Muscle layer of colon (tissue), 2 donors: Measurements from ENCODE around the gene MCOLN2.
"Not testable (repeated sequence)": the region's sequence is repeated elsewhere in the genome, so short reads cannot be mapped to it uniquely, and the experiment has no call there.

Experiments used
- H3K27ac ChIP-seq: one replicate; pipeline ENCODE4 v1.7.0; 2013; ENCODE audit warnings: low read depth, mild to moderate bottlenecking, low read length, moderate library complexity
- H3K27me3 ChIP-seq, 2 donors: one replicate each; pipeline ENCODE4 v1.7.0; 2013; ENCODE audit warnings: low read length in 2 of 2, mild to moderate bottlenecking in 2 of 2; ENCODE audit not compliant: insufficient read depth in 2 of 2, control insufficient read depth in 1 of 2
- H3K36me3 ChIP-seq: one replicate; pipeline ENCODE4 v1.7.0; 2013; ENCODE audit warnings: mild to moderate bottlenecking, low read length; ENCODE audit not compliant: insufficient read depth
- H3K4me1 ChIP-seq: one replicate; pipeline ENCODE4 v1.7.0; 2013; ENCODE audit warnings: mild to moderate bottlenecking, low read length; ENCODE audit not compliant: insufficient read depth
- H3K4me3 ChIP-seq, 2 donors: one replicate each; pipeline ENCODE4 v1.7.0; 2013; ENCODE audit warnings: low read length in 2 of 2, low read depth in 1 of 2, mild to moderate bottlenecking in 1 of 2, moderate library complexity in 1 of 2
- H3K9ac ChIP-seq: one replicate; pipeline ENCODE4 v1.7.0; 2013; ENCODE audit warnings: low read length
- H3K9me3 ChIP-seq: one replicate; pipeline ENCODE4 v1.7.0; 2013; ENCODE audit warnings: mild to moderate bottlenecking, low read length
- donor health status: abdominal sarcoma.
- donor health status: Adenocarcinoma of cecum.

MCOLN2 gene

GRCh38 chr1:85015826-85016225, 18.9 kb upstream of the MCOLN2 start:
- no peaks in the 10 kb centered on the region for H3K4me1 ChIP-seq
- H3K4me3 ChIP-seq: no peak overlapping the region
- no peak overlapping the region for H3K27ac ChIP-seq
- H3K27me3 ChIP-seq: no peaks in the 10 kb centered on the region
- no peak overlapping the region for H3K9ac ChIP-seq
- H3K36me3 ChIP-seq: no peaks in the 10 kb centered on the region
- H3K9me3 ChIP-seq: no peaks in the 10 kb centered on the region

GRCh38 chr1:85005641-85006040, 8.7 kb upstream of the MCOLN2 start:
- H3K36me3 ChIP-seq, H3K27ac ChIP-seq, H3K4me1 ChIP-seq, H3K4me3 ChIP-seq, H3K9ac ChIP-seq, H3K27me3 ChIP-seq, H3K9me3 ChIP-seq: not testable (repeated sequence)

GRCh38 chr1:85001742-85002141, 4.8 kb upstream of the MCOLN2 start:
- H3K4me1 ChIP-seq: peaks cover 5% of the 10 kb centered on the region
- no peaks in the 10 kb centered on the region for H3K9me3 ChIP-seq
- peaks cover 8 to 14% of the 10 kb centered on the region in 2 donors for H3K27me3 ChIP-seq
- no peak overlapping the region for H3K27ac ChIP-seq
- no peak overlapping the region for H3K9ac ChIP-seq
- no peak overlapping the region for H3K4me3 ChIP-seq
- H3K36me3 ChIP-seq: no peaks in the 10 kb centered on the region

- Histone ChIP-seq H3K4me1 (peaks cover 5% of the 10 kb centered on the region), H3K9ac (no peak overlapping the region), H3K27me3 (peaks cover 8 to 14% of the 10 kb centered on the region in 2 donors), H3K27ac (no peak overlapping the region), H3K9me3 (no peaks in the 10 kb centered on the region), H3K4me3 (peak overlapping the region; percentile 75 to 84), H3K36me3 (no peaks in the 10 kb centered on the region)
Measured at GRCh38 chr1:84998642-84999280, 1.8 kb upstream of the MCOLN2 start.

- Histone ChIP-seq H3K4me1 (peaks cover 5% of the 10 kb centered on the region), H3K27me3 (peaks cover 8 to 14% of the 10 kb centered on the region in 2 donors), H3K9me3 (no peaks in the 10 kb centered on the region), H3K27ac (no peak overlapping the region), H3K9ac (no peak overlapping the region), H3K4me3 (peak overlapping the region; percentile 75 to 84), H3K36me3 (no peaks in the 10 kb centered on the region)
Measured at GRCh38 chr1:84997667-84998600, 1.0 kb upstream of the MCOLN2 start.

- no peak overlapping the region for H3K4me3 ChIP-seq
- H3K36me3 ChIP-seq: no peaks in the 10 kb centered on the region
- H3K4me1 ChIP-seq: peaks cover 5% of the 10 kb centered on the region
- H3K9me3 ChIP-seq: no peaks in the 10 kb centered on the region
- H3K27me3 ChIP-seq: peaks cover 8 to 14% of the 10 kb centered on the region in 2 donors
- no peak overlapping the region for H3K27ac ChIP-seq
- H3K9ac ChIP-seq: no peak overlapping the region
Measured at GRCh38 chr1:84995484-84996334, 1.2 kb downstream of the MCOLN2 start.

- H3K4me3 ChIP-seq: no peak overlapping the region
- no peak overlapping the region for H3K27ac ChIP-seq
- no peaks in the 10 kb centered on the region for H3K27me3 ChIP-seq
- H3K9ac ChIP-seq: no peak overlapping the region
- no peaks in the 10 kb centered on the region for H3K9me3 ChIP-seq
- no peaks in the 10 kb centered on the region for H3K36me3 ChIP-seq
- H3K4me1 ChIP-seq: no peaks in the 10 kb centered on the region
Measured at GRCh38 chr1:84991097-84991920, 5.6 kb downstream of the MCOLN2 start.

- H3K4me3 ChIP-seq: no peak overlapping the region
- H3K27me3 ChIP-seq: no peaks in the 10 kb centered on the region
Measured at GRCh38 chr1:84988588-84988987, 8.3 kb downstream of the MCOLN2 start.

GRCh38 chr1:84986561-84986960, 10.4 kb downstream of the MCOLN2 start:
- H3K36me3 ChIP-seq, H3K9me3 ChIP-seq, H3K27ac ChIP-seq, H3K4me1 ChIP-seq, H3K9ac ChIP-seq, H3K4me3 ChIP-seq, H3K27me3 ChIP-seq: not testable (repeated sequence)

More at GRCh38 chr1:84988588-84988987, 8.3 kb downstream of the MCOLN2 start:
- no peaks in the 10 kb centered on the region for H3K4me1 ChIP-seq
- no peaks in the 10 kb centered on the region for H3K36me3 ChIP-seq
- no peaks in the 10 kb centered on the region for H3K9me3 ChIP-seq
- no peak overlapping the region for H3K27ac ChIP-seq
- H3K9ac ChIP-seq: no peak overlapping the region

- H3K4me3 ChIP-seq: no peak overlapping the region
- no peaks in the 10 kb centered on the region for H3K36me3 ChIP-seq
Measured at GRCh38 chr1:84985365-84985764, 11.5 kb downstream of the MCOLN2 start.

More at GRCh38 chr1:84985365-84985764, 11.5 kb downstream of the MCOLN2 start:
- H3K4me1 ChIP-seq: no peaks in the 10 kb centered on the region
- no peaks in the 10 kb centered on the region for H3K27me3 ChIP-seq
- no peak overlapping the region for H3K9ac ChIP-seq
- H3K9me3 ChIP-seq: no peaks in the 10 kb centered on the region
- no peak overlapping the region for H3K27ac ChIP-seq
